ENCODE results near the gene CAVIN3. TPM values are rescaled to one million over a fixed set of nuclear protein-coding genes. Genes with fewer than 3 reads are reported as not detected.

CAVIN3 gene
- total RNA-seq, 2 experiments from 2014 or later = 12.1 to 13.2 TPM

- H3K36me3 Mint-ChIP-seq (ENCODE audit: low read depth) = no peaks in the 10 kb centered on the region
- no peak for DNase-seq
- no peak overlapping the region for H3K27ac Mint-ChIP-seq
- H3K27me3 Mint-ChIP-seq = no peaks in the 10 kb centered on the region
- no peaks in the 10 kb centered on the region for H3K9me3 Mint-ChIP-seq
- no peak overlapping the region for H3K4me3 Mint-ChIP-seq
- POLR2A ChIA-PET = no interaction called here
- CTCF ChIA-PET = interaction anchor here (5.3 to 8.5 kb wide), 5 partner anchors 13 to 99 kb away, joined by 40 to 117 read pairs (median 54); partner anchors contain the start of gene CAVIN3
- H3K4me1 Mint-ChIP-seq = peaks cover 16% of the 10 kb centered on the region
These were observed 30.2 kb upstream of the CAVIN3 start for GRCh38 chr11:6350486-6350885.

- Mint-ChIP-seq H3K4me3 (no peak overlapping the region), H3K36me3 (ENCODE audit: low read depth) (no peaks in the 10 kb centered on the region), H3K9me3 (no peaks in the 10 kb centered on the region), H3K27ac (no peak overlapping the region), H3K27me3 (no peaks in the 10 kb centered on the region), H3K4me1 (peaks cover 16% of the 10 kb centered on the region)
- CTCF ChIA-PET = interaction anchor here (1.3 to 8.5 kb wide), 4 partner anchors 13 to 98 kb away, joined by 3 to 90 read pairs (median 22); no protein-coding TSS in a partner anchor
- no peak for DNase-seq
- POLR2A ChIA-PET = no interaction called here
These were observed 29.7 kb upstream of the CAVIN3 start for GRCh38 chr11:6350043-6350442.

DNA sequence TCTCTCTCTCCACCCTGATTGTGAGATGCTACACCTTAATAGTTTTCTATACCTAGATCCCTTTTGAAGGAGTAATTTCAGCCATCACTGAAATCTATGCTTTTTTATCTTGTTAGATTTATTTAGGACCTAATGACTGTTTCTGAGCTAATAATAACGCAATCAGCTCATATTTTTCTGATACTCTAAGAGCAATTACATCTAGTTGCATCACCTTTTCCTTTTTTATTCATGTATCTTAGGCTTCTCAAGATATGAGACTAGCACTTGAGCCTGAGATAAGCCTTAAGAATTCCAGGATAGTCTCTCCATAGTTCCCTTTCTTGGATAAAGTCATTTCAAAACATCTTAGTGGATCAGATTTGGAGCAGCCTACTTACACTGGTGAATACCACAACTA lies 25.1 kb upstream of the CAVIN3 start:
- DNase-seq = no peak
- Mint-ChIP-seq H3K27ac (no peak overlapping the region), H3K9me3 (no peaks in the 10 kb centered on the region), H3K4me3 (no peak overlapping the region), H3K27me3 (no peaks in the 10 kb centered on the region), H3K36me3 (ENCODE audit: low read depth) (no peaks in the 10 kb centered on the region), H3K4me1 (no peaks in the 10 kb centered on the region)
- POLR2A ChIA-PET = no interaction called here
- CTCF ChIA-PET = interaction anchor here (1.7 to 1.8 kb wide), 3 partner anchors 8 to 49 kb away, joined by 4 to 11 read pairs (median 6); no protein-coding TSS in a partner anchor

GRCh38 chr11:6336293-6336692 lies 16.0 kb upstream of the CAVIN3 start:
- Mint-ChIP-seq H3K27me3 (peaks cover 6% of the 10 kb centered on the region), H3K4me1 (no peaks in the 10 kb centered on the region), H3K4me3 (no peak overlapping the region), H3K27ac (no peak overlapping the region), H3K36me3 (ENCODE audit: low read depth) (no peaks in the 10 kb centered on the region), H3K9me3 (no peaks in the 10 kb centered on the region)
- no peak for DNase-seq
- ChIA-PET CTCF (interaction anchor here (1.1 kb wide), 2 partner anchors 14 to 85 kb away, joined by 3 to 7 read pairs; no protein-coding TSS in a partner anchor), POLR2A (no interaction called here)

DNA sequence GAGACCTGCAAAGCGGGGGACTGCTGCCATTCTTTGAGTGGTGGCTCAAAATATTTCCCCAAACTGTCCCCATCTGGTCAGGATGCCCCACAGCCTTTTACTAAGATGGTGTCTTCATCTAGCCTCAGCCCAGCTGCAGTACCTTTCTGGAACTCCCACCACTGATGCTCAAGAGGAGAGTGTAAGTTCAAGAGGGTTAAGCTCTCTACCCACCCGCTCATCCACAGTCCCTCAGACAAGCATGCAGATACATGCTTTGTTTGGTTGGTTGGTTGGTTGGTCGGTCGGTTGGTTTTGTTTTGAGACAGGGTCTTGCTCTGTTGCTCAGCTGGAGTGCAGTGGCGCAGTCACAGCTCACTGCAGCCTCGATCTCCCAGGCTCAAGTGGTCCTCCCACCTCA lies 14.5 kb upstream of the CAVIN3 start:
- no peak for DNase-seq
- Mint-ChIP-seq H3K27ac (no peak overlapping the region), H3K9me3 (no peaks in the 10 kb centered on the region), H3K4me3 (no peak overlapping the region), H3K4me1 (no peaks in the 10 kb centered on the region), H3K36me3 (ENCODE audit: low read depth) (no peaks in the 10 kb centered on the region), H3K27me3 (peaks cover 7% of the 10 kb centered on the region)
- ChIA-PET CTCF (no interaction called here), POLR2A (no interaction called here)

GRCh38 chr11:6333095-6333494 lies 12.8 kb upstream of the CAVIN3 start:
- POLR2A ChIA-PET = no interaction called here
- Mint-ChIP-seq H3K36me3 (ENCODE audit: low read depth) (no peaks in the 10 kb centered on the region), H3K9me3 (no peaks in the 10 kb centered on the region), H3K4me3 (no peak overlapping the region), H3K27me3 (peaks cover 15% of the 10 kb centered on the region), H3K4me1 (no peaks in the 10 kb centered on the region), H3K27ac (no peak overlapping the region)
- CTCF ChIA-PET = interaction anchor here (0.5 to 1.3 kb wide), 6 partner anchors 9 to 35 kb away, joined by 3 to 4 read pairs (median 3); no protein-coding TSS in a partner anchor
- no peak for DNase-seq

DNA sequence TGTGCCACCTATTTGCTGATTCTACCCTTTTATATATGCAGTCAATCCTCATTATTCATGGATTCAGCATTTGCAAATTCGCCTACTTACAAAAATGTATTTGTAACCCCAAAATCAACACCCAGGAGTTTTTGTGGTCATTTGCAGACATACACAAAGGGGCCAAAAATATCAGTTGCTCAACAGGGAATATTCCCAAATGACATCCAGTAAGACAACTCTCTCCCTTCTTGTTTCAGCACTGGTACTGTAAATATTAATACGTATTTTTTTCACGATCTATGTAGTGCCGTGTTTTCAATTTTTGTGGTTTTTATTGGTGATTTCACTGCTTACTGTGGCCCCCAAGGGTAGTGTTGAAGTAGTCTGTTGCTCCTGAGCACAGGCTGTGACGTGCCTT lies 11.8 kb upstream of the CAVIN3 start:
- Mint-ChIP-seq H3K4me3 (no peak overlapping the region), H3K4me1 (no peaks in the 10 kb centered on the region), H3K36me3 (ENCODE audit: low read depth) (no peaks in the 10 kb centered on the region), H3K9me3 (no peaks in the 10 kb centered on the region), H3K27me3 (peaks cover 20% of the 10 kb centered on the region), H3K27ac (no peak overlapping the region)
- ChIA-PET POLR2A (no interaction called here), CTCF (interaction anchor here (1.3 kb wide), 1 partner anchor 31 kb away, joined by 3 read pairs; no protein-coding TSS in a partner anchor)
- DNase-seq = no peak

- Mint-ChIP-seq H3K27ac (no peak overlapping the region), H3K36me3 (ENCODE audit: low read depth) (no peaks in the 10 kb centered on the region), H3K4me3 (no peak overlapping the region)
These were observed 8.0 kb upstream of the CAVIN3 start for GRCh38 chr11:6328321-6328720.

GRCh38 chr11:6327806-6328205 lies 7.5 kb upstream of the CAVIN3 start:
- ChIA-PET CTCF (interaction anchor here (0.6 to 2.2 kb wide), 5 partner anchors 9 to 77 kb away, joined by 3 to 7 read pairs (median 5); no protein-coding TSS in a partner anchor), POLR2A (no interaction called here)
- no peak overlapping the region for H3K27ac Mint-ChIP-seq
- no peaks in the 10 kb centered on the region for H3K9me3 Mint-ChIP-seq
- no peaks in the 10 kb centered on the region for H3K36me3 Mint-ChIP-seq (ENCODE audit: low read depth)
- H3K4me1 Mint-ChIP-seq = no peaks in the 10 kb centered on the region
- H3K4me3 Mint-ChIP-seq = no peak overlapping the region
- no peak for DNase-seq
- H3K27me3 Mint-ChIP-seq = peaks cover 14% of the 10 kb centered on the region

More at GRCh38 chr11:6328321-6328720, 8.0 kb upstream of the CAVIN3 start:
- ChIA-PET POLR2A (no interaction called here), CTCF (interaction anchor here (0.6 to 2.2 kb wide), 5 partner anchors 9 to 77 kb away, joined by 3 to 7 read pairs (median 5); no protein-coding TSS in a partner anchor)
- Mint-ChIP-seq H3K27me3 (peaks cover 18% of the 10 kb centered on the region), H3K4me1 (no peaks in the 10 kb centered on the region), H3K9me3 (no peaks in the 10 kb centered on the region)
- DNase-seq = no peak

DNA sequence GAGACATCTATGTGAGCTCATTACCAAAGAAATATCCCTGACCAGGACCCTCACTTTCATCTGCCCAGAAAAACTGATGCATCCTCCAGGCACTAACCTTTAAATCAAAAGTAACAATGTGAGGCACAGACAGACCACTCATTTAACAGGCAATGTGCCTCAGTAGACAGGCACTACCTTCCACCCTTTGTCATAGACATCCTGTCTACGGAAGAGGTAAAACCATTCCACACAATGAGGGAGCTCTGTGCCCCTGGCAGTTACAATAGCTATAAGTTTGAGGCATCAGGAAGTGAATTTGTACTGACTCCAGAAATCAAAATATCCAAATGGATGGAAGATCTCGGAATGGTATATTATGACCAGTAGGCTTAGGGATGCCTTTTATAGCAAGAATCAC lies 6.7 kb upstream of the CAVIN3 start:
- ChIA-PET CTCF (interaction anchor here (1.1 to 2.2 kb wide), 3 partner anchors 11 to 34 kb away, joined by 4 to 7 read pairs (median 6); no protein-coding TSS in a partner anchor), POLR2A (no interaction called here)
- Mint-ChIP-seq H3K27me3 (peaks cover 14% of the 10 kb centered on the region), H3K4me1 (peaks cover 7% of the 10 kb centered on the region), H3K36me3 (ENCODE audit: low read depth) (no peaks in the 10 kb centered on the region), H3K27ac (no peak overlapping the region), H3K4me3 (no peak overlapping the region), H3K9me3 (no peaks in the 10 kb centered on the region)
- DNase-seq = no peak

GRCh38 chr11:6326303-6326702 lies 6.0 kb upstream of the CAVIN3 start:
- Mint-ChIP-seq H3K27ac (no peak overlapping the region), H3K4me1 (peaks cover 14% of the 10 kb centered on the region), H3K4me3 (no peak overlapping the region), H3K27me3 (peaks cover 14% of the 10 kb centered on the region), H3K9me3 (no peaks in the 10 kb centered on the region), H3K36me3 (ENCODE audit: low read depth) (no peaks in the 10 kb centered on the region)
- CTCF ChIA-PET = interaction anchor here (1.1 to 4.6 kb wide), 4 partner anchors 10 to 37 kb away, joined by 4 to 15 read pairs (median 6); no protein-coding TSS in a partner anchor
- POLR2A ChIA-PET = interaction anchor here (1.6 kb wide), 1 partner anchor 11 kb away, joined by 4 read pairs; no protein-coding TSS in a partner anchor
- no peak for DNase-seq

- ChIA-PET CTCF (interaction anchor here (0.6 to 5.0 kb wide), 4 partner anchors 30 to 73 kb away, joined by 3 to 54 read pairs (median 9); no protein-coding TSS in a partner anchor), POLR2A (interaction anchor here (0.8 to 0.9 kb wide), 2 partner anchors 55 to 158 kb away, joined by 3 read pairs; partner anchors contain the start of gene TIMM10B)
- Mint-ChIP-seq H3K4me3 (no peak overlapping the region), H3K36me3 (ENCODE audit: low read depth) (no peaks in the 10 kb centered on the region), H3K27me3 (peaks cover 6% of the 10 kb centered on the region), H3K27ac (no peak overlapping the region), H3K9me3 (no peaks in the 10 kb centered on the region), H3K4me1 (peaks cover 36% of the 10 kb centered on the region)
- DNase-seq = no peak
These were observed 3.1 kb upstream of the CAVIN3 start for GRCh38 chr11:6323291-6323905.

- Mint-ChIP-seq H3K4me3 (peak overlapping the region; percentile 43), H3K4me1 (peaks cover 43% of the 10 kb centered on the region), H3K9me3 (no peaks in the 10 kb centered on the region), H3K27ac (peak overlapping the region; percentile 93), H3K36me3 (ENCODE audit: low read depth) (no peaks in the 10 kb centered on the region), H3K27me3 (peaks cover 2% of the 10 kb centered on the region)
- no peak for DNase-seq
- CTCF ChIA-PET = interaction anchor here (0.8 to 5.0 kb wide), 7 partner anchors 8 to 122 kb away, joined by 3 to 54 read pairs (median 3); no protein-coding TSS in a partner anchor
- POLR2A ChIA-PET = interaction anchor here (0.6 to 1.4 kb wide), 13 partner anchors 9 to 1557 kb away, joined by 3 to 6 read pairs (median 4); partner anchors contain the start of genes APBB1, ARFIP2, FHIP1B and SMPD1
These were observed 1.7 kb upstream of the CAVIN3 start for GRCh38 chr11:6321961-6322362.
